Measurements from ENCODE around the gene MMP28.

Gene MMP28

DNA sequence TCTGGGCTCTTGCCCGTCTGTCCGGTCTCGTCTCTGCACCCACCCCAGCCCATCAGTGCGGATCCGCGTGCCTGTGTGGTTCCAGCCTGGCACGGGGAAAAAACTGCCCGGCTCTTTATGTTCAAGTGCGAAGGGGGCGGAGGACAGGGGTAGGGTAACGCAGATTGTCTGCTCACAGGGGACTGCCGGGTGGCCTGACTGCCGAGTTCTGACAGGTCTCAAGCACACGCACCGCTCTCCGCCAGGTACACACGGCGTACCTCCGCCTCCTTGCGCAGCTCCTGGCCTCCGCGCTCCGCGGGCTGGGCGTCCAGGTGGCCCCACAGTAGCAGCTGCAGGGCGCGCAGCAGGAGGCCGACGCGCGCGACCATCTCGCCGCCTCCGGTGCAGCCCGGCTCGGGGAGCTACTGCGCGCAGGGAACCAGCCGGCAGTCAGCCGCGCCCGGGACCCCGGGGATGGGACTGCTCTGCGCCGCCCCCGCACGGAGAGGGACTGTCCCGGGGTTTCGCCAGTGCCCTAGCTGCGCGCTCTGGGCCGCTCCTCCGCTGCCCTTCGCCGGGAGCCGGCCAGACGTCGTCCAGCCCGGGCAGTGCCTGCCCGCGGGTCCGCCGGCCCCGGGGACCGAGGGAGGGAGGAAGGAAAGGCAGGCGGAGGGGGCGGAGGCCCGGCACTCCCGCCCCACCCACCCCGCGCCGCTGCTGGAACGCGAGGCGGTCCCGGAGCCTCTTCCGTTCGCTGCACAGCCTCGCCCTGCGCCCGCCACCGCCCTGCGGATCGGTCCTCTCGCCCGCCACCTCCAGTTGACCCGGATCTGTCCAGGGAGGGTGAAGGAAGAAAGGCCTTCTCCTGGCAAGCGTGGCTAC lies at the start of gene MMP28:
Gene MMP28, minus strand, starts transcription at position 635 of the 864 bp plus-strand sequence. Its CDS starts 264 bp downstream, at position 371.
- DNase-seq (ENCODE audit: low read depth) = no peak

DNA sequence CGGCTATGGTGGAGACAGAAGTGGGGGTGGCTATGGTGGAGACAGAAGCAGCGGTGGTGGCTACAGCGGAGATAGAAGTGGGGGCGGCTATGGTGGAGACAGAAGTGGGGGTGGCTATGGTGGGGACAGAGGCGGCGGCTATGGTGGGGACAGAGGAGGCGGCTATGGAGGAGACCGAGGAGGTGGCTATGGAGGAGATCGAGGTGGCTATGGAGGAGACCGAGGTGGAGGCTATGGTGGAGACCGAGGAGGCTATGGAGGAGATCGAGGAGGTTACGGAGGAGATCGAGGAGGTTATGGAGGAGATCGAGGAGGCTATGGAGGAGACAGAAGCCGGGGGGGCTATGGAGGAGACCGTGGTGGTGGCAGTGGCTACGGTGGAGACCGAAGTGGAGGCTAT lies 49.1 kb upstream of the MMP28 start:
- no peak for DNase-seq (ENCODE audit: low read depth)

DNA sequence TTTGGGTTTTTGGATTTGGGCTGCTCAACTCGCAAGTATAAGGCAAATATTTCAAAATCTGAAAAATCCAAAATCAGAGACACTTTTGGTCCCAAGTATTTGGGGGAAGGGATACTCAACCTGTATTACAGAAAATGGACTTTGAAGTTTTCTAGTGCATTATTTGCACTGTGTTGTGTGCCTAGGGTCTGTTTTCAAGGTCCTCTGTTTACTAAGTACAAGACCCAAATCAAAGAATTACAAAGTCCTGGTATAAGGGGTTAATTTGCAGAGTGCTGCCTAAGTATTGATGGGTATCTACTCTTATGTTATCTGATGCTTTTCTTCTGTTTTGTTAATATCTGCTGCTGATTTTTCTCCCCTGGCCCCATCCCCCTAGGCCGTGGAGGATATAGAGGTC lies 48.3 kb upstream of the MMP28 start:
- DNase-seq (ENCODE audit: low read depth) = no peak

GRCh38 chr17:35842239-35842638 lies 46.8 kb upstream of the MMP28 start:
- DNase-seq (ENCODE audit: low read depth) = no peak

DNA sequence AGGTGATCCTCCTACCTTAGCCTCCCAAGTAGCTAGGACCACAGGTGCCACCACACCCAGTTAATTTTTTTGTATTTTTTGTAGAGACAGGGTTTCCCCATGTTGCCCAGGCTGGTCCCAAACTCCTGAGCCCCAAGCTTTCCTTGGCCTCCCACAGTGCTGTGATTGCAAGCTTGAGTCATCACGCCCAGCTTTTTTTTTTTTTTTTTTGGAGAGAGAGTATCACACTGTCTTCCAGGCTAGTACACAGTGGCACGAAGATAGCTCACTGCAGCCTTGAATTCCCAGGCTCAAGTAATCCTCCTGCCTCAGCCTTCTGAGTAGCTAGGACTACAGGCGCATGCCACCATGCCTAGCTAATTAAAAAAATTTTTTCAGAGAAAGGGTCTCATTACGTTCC lies 46.1 kb upstream of the MMP28 start:
- DNase-seq (ENCODE audit: low read depth) = no peak

DNA sequence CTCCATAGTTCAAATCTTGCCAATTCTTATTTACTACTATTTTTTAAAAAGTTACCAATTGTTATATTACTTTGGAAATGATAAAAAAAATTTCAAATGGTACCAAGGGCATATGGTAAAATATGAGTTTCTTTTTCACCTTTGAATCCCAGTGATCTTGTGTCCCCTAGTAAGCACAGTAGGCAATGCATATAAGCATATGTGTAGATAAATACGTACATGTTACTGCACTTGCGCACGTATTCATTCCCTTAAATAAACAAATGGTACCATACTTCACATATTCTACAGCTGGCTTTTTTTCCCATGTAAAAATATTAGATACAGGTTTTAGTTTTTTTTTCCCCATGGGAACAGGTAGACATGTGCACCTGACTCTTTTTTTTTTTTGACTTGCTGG lies 45.7 kb upstream of the MMP28 start:
- no peak for DNase-seq (ENCODE audit: low read depth)

GRCh38 chr17:35825206-35825605 lies 29.8 kb upstream of the MMP28 start:
- DNase-seq (ENCODE audit: low read depth) = no peak

DNA sequence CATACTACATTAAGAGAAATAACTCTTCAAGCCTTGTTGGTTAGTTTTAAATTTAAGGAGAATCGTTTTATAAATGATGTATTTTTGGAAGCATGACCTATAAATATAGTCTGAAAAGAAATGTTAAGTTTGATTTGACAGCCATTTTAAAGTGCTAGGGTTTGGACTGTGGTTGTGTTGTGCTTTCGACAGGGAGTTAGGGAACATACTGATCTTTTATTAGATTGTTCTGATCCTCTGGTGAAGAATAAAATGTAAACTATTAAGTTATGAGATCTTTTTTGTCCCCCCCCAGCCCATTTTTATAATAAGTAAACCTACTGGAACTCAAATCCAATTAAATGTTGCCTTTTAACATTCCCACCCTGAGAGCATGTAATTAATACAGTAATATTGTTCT lies 25.9 kb upstream of the MMP28 start:
- DNase-seq (ENCODE audit: low read depth) = no peak

DNA sequence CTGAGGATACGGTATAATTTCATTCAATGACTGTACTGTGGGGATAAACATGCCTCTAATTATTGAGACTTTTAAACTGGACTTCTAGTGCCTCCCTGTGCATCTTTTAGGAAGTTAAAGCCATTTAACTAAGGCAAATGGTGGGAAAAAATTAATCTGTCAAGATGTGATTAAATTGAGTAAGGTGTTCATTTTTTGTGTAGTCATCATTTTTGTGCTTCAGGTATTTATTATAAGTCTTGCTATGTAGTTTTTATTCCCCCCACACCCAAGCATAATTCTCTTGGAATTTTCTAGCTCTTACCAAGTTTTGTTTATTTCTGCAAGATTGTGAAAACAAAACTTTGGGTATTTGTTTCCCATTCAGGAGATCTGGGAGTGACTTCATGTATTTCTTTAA lies 24.0 kb upstream of the MMP28 start:
- no peak for DNase-seq (ENCODE audit: low read depth)

- no peak for DNase-seq (ENCODE audit: low read depth)
Observed at GRCh38 chr17:35817196-35817595, 21.8 kb upstream of the MMP28 start.

GRCh38 chr17:35816723-35817122 lies 21.3 kb upstream of the MMP28 start:
- no peak for DNase-seq (ENCODE audit: low read depth)

- no peak for DNase-seq (ENCODE audit: low read depth)
Observed at GRCh38 chr17:35812456-35812855, 17.0 kb upstream of the MMP28 start.

GRCh38 chr17:35811759-35812158 lies 16.3 kb upstream of the MMP28 start:
- no peak for DNase-seq (ENCODE audit: low read depth)

DNA sequence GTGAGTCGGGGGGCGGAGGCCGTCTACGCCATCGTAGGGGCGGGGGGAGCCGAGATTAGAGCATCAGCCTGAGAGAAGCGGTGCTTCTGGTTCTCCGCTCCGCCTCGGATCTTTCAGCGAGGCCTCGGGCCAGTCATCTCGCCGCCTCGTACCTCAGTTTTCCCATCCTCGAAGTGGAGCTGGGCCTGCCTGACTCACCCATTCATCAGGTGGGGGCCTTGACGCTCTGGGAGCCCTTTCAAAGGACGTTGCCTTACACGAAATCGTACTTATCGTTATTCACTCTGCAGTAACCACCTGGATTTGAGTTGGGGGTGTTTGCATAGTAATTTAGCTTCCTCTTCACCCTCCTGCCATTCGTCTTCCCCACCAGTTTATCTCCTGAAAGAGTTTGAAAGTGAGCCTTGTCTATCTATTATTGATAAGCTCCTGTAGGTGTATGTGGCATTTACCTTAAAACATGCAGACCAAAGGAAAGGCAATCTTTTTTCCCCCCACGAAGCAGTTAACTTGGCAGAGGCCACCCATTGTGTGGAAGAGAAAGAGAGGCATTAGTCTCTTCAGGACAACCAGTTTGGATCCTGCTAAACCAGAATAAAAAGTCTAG lies 14.5 kb upstream of the MMP28 start:
- no peak for DNase-seq (ENCODE audit: low read depth)

GRCh38 chr17:35808962-35809854 lies 13.8 kb upstream of the MMP28 start, which contains the start of gene TAF15:
Gene TAF15, plus strand, starts transcription at chr17:35809484. Its CDS starts 86 bp downstream, at chr17:35809570.
- DNase-seq (ENCODE audit: low read depth) = peak; percentile 91

DNA sequence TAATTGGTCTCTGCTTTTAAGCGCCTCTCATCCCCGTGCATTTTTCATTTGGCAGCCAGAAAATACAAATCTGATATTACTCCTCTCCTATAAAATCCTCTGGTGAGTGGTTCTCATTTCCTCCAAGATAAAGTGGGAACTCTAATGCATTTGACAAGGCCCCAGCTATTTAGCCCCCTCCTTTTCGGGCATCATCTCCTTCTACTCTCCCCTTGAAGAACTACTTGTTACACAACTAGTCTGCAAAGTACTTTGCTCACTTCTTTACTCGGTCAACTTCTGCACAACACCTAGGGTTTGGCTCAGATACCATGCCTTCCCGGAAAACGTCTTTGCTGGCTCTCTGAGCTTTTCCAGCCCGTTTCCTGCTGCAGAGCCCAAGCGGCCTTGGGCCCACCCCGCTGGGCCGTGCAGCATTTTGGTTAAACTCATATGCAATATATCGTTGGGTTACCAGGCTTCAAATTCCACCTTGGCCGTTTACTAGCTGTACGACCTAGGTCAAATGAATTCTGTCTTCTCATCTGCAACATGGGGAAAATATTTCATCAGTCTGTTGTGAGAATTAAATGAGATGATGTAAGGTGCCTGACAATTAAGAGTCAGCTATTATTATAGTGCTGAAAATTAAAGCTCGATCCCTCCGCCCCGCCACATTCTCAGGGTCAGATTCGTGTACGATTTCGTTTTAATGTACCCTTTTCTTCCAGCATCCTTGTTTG lies 13.0 kb upstream of the MMP28 start:
- no peak for DNase-seq (ENCODE audit: low read depth)

- no peak for DNase-seq (ENCODE audit: low read depth)
Observed at GRCh38 chr17:35807371-35808144, 12.1 kb upstream of the MMP28 start.

DNA sequence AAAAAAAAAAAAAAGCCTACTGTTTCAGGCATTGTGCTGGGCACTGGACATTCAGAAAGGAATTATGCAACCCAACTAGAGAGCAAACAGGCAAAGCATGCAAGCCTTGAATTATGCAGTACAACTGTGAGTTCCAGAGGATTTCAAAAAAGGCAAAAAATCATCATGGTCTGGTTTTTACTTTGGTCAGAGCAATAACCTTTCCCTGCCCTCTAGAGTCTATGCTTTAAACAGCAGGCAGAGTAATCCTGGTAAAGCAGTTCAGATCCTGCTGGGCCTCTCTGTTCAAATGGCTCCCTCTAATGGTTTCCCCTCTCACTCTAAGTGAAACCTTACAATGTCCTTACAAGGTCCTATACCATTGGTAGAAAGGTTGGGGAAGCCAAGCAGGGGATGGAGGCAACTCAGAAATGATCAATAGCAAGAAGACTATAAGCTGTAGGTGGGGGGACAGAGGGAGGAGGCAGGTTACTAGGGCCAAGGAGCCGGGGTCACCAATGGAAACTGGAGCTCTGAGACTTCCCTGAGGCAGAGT lies 9.3 kb upstream of the MMP28 start:
- DNase-seq (ENCODE audit: low read depth) = no peak

DNA sequence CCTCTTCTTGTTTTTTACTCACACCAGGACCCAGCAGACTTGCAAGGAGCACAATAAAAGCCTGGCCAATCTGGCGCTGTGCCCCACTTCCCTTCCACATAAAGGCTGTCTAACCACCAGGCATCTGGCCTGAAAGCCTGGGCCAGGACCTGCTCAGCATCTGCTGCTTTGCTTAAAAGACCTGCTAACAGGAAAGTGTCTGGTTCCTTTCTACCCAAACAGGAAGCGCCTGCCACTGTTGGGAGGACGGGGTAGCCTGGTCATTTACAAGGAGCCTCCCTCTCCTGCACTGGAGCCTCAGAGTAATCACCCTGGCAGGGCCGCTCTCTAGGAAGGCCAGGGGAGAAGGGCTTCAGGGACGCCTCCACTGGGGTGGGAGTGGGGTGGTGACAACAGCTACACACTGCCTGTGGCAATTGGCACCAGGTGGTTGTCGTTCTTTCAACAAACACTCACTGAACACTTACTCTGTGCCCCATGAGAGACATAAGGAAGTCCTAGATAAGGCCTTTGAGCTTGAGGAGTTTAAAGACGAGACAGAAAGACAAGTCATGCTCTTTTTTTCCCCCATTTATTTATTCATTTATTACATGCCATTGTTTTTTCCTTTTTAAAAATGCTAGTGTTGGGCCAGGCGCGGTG lies 6.3 kb upstream of the MMP28 start:
- no peak for DNase-seq (ENCODE audit: low read depth)

DNA sequence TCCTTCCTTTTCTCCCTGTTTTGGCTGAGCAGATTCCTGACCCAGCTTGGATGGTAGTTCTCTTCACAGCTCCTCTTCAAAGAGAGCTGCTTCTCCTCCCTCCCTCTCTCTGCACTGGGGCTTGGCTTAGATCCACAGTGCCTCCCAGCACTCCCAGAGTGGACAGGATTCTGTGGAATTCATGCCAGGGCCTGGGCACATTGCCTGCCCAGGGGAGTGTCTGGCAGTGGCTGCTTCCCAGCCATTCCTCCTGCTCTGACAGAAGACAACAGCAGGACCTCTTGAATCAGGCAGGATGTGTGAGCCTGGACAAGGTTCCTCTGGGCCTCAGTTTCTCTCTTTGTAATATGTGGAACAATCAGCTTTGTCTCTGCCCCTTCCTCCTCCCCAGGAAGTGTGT lies 4.5 kb upstream of the MMP28 start:
- DNase-seq (ENCODE audit: low read depth) = no peak

Measured in activated T-cell treated with anti-CD3 and anti-CD28 coated beads for 24 hours (primary cell).